Lower leg skin (tissue), 3 donors: ENCODE measurements around the gene SIGLEC14.

Experiments used
- CTCF ChIP-seq, 3 donors: fragments of 450-650 bp; IDR thresholded peaks; one replicate each; pipeline ENCODE4 v1.5.1; 2016; ENCODE audit warnings: antibody characterized with exemption in 3 of 3, mild to moderate bottlenecking in 3 of 3, moderate library complexity in 2 of 3
- POLR2A ChIP-seq, 2 donors: fragments of 450-650 bp; IDR thresholded peaks; one replicate each; pipeline ENCODE4 v1.6.1; 2016 to 2017; ENCODE audit warnings: antibody characterized with exemption in 2 of 2, mild to moderate bottlenecking in 1 of 2, moderate library complexity in 1 of 2

- TF ChIP-seq POLR2A (IDR thresholded peaks at IDR 0.05): no peak
- TF ChIP-seq CTCF (IDR thresholded peaks at IDR 0.05): no peak
Observed at GRCh38 chr19:51652266-51652665, 5.6 kb upstream of the SIGLEC14 start.
